Osteoblast (primary cell): ENCODE data around the gene TAOK1. TPM values are rescaled to one million over a fixed set of nuclear protein-coding genes. Genes with fewer than 3 reads are reported as not detected.

ENCODE experiments used
- DNase-seq: peaks from one replicate; pipeline ENCODE4 v3.0.0; 2011; ENCODE audit warnings: low spot score, mixed read lengths; ENCODE audit not compliant: insufficient read length; ENCODE audit errors: missing footprints
- H2AFZ ChIP-seq: 2 replicates; pipeline ENCODE4 v1.6.0; 2011; ENCODE audit warnings: mild to moderate bottlenecking, low read length
- H3K27ac ChIP-seq: 2 replicates; pipeline ENCODE4 v1.5.1; 2011; ENCODE audit warnings: mild to moderate bottlenecking, low read depth, low read length, moderate library complexity
- H3K27me3 ChIP-seq: 2 replicates; pipeline ENCODE4 v1.6.0; 2012; ENCODE audit warnings: mild to moderate bottlenecking, control low read depth, inconsistent platforms, low read length, moderate library complexity; ENCODE audit not compliant: insufficient read depth
- H3K36me3 ChIP-seq: 2 replicates; pipeline ENCODE4 v1.5.1; 2011; ENCODE audit warnings: mild to moderate bottlenecking, low read length, control low read depth, moderate library complexity; ENCODE audit not compliant: insufficient read depth
- H3K4me1 ChIP-seq: 2 replicates; pipeline ENCODE4 v1.5.1; 2011; ENCODE audit warnings: mild to moderate bottlenecking, low read length, control low read depth, moderate library complexity; ENCODE audit not compliant: insufficient read depth
- H3K4me2 ChIP-seq: 2 replicates; pipeline ENCODE4 v1.6.0; 2011; ENCODE audit warnings: mild to moderate bottlenecking, low read length; ENCODE audit not compliant: insufficient read depth
- H3K4me3 ChIP-seq: fragments of 200-600 bp; sonication (generic); 3 replicates; pipeline ENCODE4 v1.5.1; 2012; ENCODE audit warnings: mild to moderate bottlenecking, low read length, inconsistent platforms; ENCODE audit not compliant: insufficient read depth
- H3K79me2 ChIP-seq: 2 replicates; pipeline ENCODE4 v1.6.0; 2012; ENCODE audit warnings: mild to moderate bottlenecking, low read length, control low read depth, inconsistent platforms; ENCODE audit not compliant: insufficient read depth
- H3K9me3 ChIP-seq: 2 replicates; pipeline ENCODE4 v1.5.1; 2011; ENCODE audit warnings: low read depth, low read length, control low read depth
- H4K20me1 ChIP-seq: 2 replicates; pipeline ENCODE4 v1.6.0; 2012; ENCODE audit warnings: mild to moderate bottlenecking, low read length, control low read depth; ENCODE audit not compliant: insufficient read depth
- CTCF ChIP-seq: IDR thresholded peaks from 2 replicates; pipeline ENCODE4 v1.5.1; 2011; ENCODE audit warnings: mild to moderate bottlenecking, low read depth, low read length, moderate library complexity; ENCODE audit errors: extremely low read depth
- total RNA-seq: library from RNA; depleted of rRNA; stranded (reverse); fragments of >200 nt; gene quantifications from 2 replicates; pipeline ENCODE4 v1.2.3, GENCODE V29; 2012

The TAOK1 gene
- total RNA-seq, 1 donor: 68.4 TPM

- no peaks in the 10 kb centered on the region for H3K27me3 ChIP-seq
- no peaks in the 10 kb centered on the region for H3K9me3 ChIP-seq
- H2AFZ ChIP-seq: no peak overlapping the region
- H3K27ac ChIP-seq: no peak overlapping the region
- TF ChIP-seq CTCF: no peak
- peaks cover 3% of the 10 kb centered on the region for H3K4me1 ChIP-seq
- no peaks in the 10 kb centered on the region for H3K36me3 ChIP-seq
- H3K79me2 ChIP-seq: no peaks in the 10 kb centered on the region
- no peaks in the 10 kb centered on the region for H4K20me1 ChIP-seq
- H3K4me3 ChIP-seq: no peak overlapping the region
- no peak overlapping the region for H3K4me2 ChIP-seq
- no peak for DNase-seq
These were observed 5.3 kb upstream of the TAOK1 start for GRCh38 chr17:29384901-29385300.

GRCh38 chr17:29386760-29387159 lies 3.4 kb upstream of the TAOK1 start:
- no peak for TF ChIP-seq CTCF
- H3K4me3 ChIP-seq: no peak overlapping the region
- H2AFZ ChIP-seq: no peak overlapping the region
- DNase-seq: no peak
- H3K79me2 ChIP-seq: peaks cover 15% of the 10 kb centered on the region
- H3K27ac ChIP-seq: no peak overlapping the region
- H3K4me2 ChIP-seq: no peak overlapping the region
- H3K4me1 ChIP-seq: peaks cover 3% of the 10 kb centered on the region
- H3K9me3 ChIP-seq: no peaks in the 10 kb centered on the region
- H4K20me1 ChIP-seq: peaks cover 7% of the 10 kb centered on the region
- no peaks in the 10 kb centered on the region for H3K27me3 ChIP-seq
- H3K36me3 ChIP-seq: no peaks in the 10 kb centered on the region

- Histone ChIP-seq H3K36me3 (no peaks in the 10 kb centered on the region), H3K79me2 (peaks cover 36% of the 10 kb centered on the region), H4K20me1 (peaks cover 24% of the 10 kb centered on the region), H3K27me3 (no peaks in the 10 kb centered on the region), H3K9me3 (no peaks in the 10 kb centered on the region), H3K27ac (no peak overlapping the region), H3K4me1 (peaks cover 16% of the 10 kb centered on the region), H3K4me3 (no peak overlapping the region), H3K4me2 (no peak overlapping the region), H2AFZ (no peak overlapping the region)
- TF ChIP-seq CTCF: no peak
- no peak for DNase-seq
These were observed 1.2 kb upstream of the TAOK1 start for GRCh38 chr17:29388937-29389336.

GRCh38 chr17:29390851-29391631 lies 878 bp downstream of the TAOK1 start:
- Histone ChIP-seq H4K20me1 (peaks cover 35% of the 10 kb centered on the region), H3K79me2 (peaks cover 56% of the 10 kb centered on the region), H3K4me3 (peak overlapping the region; percentile 93), H2AFZ (peak overlapping the region; percentile 57), H3K27ac (peak overlapping the region; percentile 67), H3K4me1 (peaks cover 16% of the 10 kb centered on the region), H3K27me3 (no peaks in the 10 kb centered on the region), H3K36me3 (no peaks in the 10 kb centered on the region), H3K9me3 (no peaks in the 10 kb centered on the region), H3K4me2 (peak overlapping the region; percentile 96)
- TF ChIP-seq CTCF: no peak
- DNase-seq: peak; percentile 69
